GM19025 (cell line): Measurements from ENCODE around the gene AQP9.
"Not testable (repeated sequence)": the region's sequence is repeated elsewhere in the genome, so short reads cannot be mapped to it uniquely, and the experiment has no call there.

Experiments used
- ATAC-seq: cut with Tn5 transposase; IDR thresholded peaks from one replicate; pipeline ENCODE4 v1.9.1; 2021; ENCODE audit warnings: mild to moderate bottlenecking, low read depth, moderate library complexity; ENCODE audit not compliant: unreplicated experiment

The AQP9 gene, protein sequence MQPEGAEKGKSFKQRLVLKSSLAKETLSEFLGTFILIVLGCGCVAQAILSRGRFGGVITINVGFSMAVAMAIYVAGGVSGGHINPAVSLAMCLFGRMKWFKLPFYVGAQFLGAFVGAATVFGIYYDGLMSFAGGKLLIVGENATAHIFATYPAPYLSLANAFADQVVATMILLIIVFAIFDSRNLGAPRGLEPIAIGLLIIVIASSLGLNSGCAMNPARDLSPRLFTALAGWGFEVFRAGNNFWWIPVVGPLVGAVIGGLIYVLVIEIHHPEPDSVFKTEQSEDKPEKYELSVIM

DNA sequence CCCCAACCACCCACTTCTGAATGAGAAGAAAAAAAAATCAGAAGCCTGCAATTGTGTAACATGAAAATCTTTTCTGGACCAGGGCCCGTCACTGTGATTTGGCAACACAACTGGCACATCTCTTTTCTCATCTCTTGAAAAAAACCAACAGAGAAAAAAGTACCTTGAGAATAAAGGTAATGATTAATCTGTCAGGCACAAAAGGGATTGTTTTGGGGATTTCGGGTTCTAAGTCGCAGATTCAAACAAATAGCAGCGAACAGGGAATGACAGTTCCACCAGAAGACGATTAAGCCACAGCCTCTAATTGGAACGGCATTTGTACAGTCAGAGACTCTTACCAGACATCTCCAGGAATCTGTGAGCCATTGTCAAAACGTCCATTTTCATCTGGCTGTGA lies at the start of gene AQP9:
Gene AQP9, plus strand, starts transcription at position 276 of the 400 bp plus-strand sequence. CDS start 185 bp downstream, outside the sequence.
- no peak for ATAC-seq

DNA sequence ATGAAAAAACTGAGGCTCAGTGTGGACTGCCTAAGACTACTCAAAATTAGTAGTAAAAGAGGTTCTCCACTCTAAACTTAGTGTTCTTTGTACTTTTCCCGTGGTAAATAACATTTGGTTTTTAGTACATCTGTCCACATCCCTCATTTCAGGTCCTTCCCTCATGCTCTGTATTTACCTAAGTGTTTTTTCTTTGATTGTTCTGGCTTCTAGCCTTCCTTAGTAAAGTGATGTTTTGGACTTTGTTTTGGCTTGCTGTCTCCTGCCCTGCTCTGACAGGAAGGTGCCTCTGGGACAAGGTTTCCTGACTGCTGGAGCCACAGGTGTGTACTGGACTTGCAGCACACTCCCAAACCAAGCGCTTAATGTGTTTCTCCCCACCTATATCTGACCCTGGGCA lies 42.8 kb upstream of the AQP9 start:
- ATAC-seq, result no peak

DNA sequence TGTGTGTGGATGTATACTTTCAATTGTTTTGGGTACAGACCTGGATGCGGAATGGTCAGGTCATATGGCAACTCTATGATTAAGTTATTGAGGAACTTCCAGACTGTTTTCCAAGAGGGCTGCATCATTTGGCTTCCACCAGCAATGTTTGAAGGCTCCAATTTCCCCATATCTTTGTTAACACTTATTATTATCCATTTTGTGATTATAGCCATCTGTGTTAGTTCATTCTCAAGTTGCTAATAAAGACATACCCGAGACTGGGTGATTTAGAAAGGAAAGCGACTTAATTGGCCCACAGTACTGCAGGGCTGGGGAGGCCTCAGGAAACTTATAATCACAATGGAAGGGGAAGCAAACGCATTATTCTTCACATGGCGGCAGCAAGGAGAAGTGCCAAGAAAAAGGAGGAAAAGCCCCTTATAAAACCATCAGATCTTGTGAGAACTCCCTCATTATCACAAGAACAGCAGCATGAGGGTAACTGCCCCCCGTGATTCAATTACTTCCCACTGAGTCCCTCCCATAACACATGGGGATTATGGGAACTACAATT lies 41.6 kb upstream of the AQP9 start:
- no peak for ATAC-seq

DNA sequence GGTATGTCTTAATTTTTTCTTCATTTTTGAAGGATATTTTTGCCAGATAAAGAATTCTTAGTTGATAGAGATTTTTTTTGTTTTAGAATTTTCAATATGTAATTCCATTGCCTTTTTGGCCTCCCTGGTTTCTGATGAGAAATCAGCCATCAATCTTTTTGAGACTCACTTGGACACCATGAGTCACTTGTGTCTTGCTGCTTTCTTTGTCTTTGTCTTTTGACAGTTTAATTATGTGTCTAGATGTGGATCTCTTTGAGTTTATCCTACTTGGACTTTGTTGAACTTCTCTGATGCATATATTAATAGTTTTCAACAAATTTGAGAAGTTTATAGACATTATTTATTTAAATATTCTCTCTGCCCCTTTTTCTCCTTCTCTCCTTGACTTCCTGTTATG lies 34.7 kb upstream of the AQP9 start:
- ATAC-seq, result no peak

DNA sequence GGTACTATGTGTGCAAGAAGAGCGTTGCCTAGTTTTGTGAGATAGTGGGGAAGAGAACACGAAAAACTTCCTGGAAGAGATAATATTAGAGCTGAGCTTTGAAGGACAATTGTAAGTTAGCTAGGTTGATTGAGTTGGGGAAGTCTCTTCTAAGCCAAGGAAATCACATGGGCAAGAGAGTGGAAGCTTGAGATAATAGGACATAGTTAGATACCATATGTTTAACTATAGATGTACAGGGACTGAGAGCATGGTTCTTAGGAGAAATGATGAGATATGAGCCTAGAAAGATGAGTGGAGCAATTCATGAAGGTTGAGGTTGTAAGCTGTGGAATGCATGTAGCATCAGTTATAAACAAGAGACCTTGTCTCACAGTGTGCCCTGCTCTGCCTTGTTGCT lies 30.1 kb upstream of the AQP9 start:
- ATAC-seq, result no peak

DNA sequence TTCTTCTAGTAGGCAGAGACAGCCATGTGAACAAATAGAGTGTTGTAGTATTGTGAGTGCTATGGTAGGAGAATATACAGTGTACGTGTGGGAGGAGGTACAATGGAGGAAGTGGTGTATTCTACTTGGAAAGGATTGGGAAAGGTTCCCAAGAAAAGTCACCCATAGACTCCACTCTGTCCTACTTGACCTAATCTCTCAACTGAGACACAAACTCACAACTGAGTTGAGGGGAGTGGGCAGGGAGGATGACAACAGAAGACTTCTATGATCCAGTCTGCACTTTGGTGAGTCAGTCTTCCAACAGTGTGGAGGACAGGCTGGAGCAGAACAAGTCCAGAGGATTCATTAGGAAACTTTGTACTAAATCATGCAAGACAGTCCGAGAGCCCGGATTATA lies 28.8 kb upstream of the AQP9 start:
- no peak for ATAC-seq

DNA sequence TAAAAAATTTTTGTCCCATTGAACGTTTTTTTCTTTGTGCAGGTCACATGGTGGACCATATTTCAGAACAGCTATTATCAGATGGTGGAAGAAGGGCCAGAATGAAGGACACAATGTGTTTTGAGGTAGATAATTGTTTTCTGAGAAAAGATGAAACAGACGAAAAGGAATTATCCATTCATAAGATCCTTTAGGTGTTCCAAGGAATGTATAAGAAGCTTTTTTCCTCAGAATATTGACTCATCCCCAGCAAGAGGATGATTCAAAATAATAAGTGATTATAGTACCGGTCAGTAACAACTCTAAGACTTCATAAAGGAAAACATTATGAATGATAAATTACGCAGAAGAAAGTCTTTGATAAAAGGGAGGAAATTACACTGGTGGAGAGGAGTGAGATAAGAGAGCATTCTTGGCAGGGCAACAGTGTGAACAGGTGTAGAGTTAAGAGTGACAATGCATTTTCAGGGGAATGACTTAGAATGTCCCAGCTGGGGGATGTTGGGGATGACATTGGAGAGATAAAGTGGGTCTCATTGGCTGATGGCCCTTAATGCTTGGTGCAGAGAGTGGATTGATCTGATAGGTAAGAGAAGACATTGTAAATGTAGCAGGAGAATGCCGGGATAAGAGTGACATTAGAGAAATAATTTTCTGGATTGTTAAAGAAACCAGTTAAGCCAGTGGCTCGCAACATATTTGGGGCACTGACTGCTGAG lies 27.0 kb upstream of the AQP9 start:
- ATAC-seq, result no peak

DNA sequence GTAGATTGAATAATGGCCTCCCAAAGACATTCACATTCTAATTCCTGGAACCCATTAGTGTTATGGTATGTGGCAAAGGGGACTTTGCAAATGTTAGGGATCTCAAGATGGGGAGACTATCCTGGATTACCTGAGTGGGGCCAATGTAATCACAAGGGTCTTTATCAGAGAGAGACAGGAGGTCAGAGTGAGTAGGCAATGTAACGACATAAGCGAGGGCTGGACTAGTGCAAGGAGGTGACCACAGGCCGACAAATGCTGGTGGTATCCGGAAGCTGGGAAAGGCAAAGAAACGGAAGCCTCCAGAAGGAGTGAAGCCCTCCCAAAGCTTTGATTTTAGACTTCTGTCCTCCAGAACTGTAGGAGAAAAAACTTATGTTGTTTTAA lies 26.5 kb upstream of the AQP9 start:
- ATAC-seq, result no peak

DNA sequence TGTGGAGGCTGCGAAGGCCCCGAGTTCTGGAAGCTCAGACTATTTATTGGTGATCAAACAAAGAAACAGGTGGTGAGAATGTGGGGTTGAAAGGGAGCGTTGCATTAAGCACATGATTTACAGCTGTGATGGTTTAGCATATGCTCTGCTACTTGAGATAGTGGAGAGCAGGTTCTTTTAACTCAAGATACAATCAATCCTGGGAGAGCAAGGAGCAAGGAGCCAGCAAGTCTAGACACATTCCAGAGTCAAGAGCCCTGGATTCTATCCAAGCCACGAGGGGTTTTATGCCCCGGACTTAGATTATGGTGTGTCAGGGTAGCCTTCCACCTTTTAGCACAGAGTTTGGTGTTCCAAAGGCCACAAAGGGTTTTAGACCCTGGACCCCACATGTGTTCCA lies 24.8 kb upstream of the AQP9 start:
- ATAC-seq, result not testable (repeated sequence)

DNA sequence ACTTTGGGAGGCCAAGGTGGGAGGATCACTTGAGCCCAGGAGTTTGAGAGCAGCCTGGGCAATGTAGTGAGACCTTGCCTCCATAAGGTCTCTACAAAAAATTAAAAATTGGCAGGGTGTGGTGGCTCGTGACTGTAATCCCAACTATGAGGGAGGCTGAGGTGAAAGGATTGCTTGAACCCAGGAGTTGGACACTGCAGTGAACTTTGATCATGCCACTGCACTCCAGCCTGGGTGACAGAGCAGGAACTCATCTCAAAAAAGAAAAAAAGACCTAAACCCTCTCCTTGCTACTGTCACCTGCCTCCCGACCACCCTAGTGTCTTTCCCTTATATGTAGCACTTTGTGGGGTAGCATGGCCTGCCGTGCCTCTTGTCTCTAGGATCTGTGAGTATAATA lies 23.8 kb upstream of the AQP9 start:
- no peak for ATAC-seq

DNA sequence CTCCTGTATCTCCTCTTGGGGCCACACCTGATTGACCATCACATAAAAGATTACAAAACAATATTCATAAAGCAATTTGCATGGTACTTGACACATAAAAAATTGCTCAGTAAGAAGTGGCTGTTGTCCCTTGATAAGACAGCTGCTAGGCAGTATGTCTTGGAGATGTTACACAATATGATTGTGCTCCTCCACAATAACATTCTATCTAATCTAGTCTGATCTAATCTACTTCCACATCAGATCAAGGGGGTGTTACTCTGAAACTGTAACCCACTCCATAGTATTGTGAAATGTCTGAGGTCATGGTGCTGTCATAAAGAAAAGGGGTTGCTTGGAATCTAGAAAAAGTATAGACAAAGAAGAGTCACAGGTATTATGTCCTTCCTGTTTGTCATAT lies 23.4 kb upstream of the AQP9 start:
- no peak for ATAC-seq

DNA sequence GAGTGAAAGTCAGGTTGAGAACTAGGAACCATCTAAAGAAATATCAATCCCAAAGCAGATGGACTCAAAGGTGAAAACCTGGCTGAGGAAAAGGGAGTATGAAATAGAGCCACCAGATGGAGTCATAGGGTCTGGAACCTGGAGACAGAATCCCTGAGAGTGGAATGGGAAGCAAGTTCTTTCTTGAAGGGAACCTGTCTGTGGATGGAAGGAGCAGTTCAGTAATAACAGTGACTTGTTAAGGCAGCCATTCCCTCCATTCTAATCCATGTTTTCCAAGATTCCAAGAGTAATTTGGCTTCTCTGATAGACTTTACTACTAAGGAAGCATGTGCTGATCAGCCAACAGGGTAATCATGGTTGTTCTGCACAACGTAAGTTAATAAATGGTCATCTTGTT lies 22.5 kb upstream of the AQP9 start:
- ATAC-seq, result no peak

DNA sequence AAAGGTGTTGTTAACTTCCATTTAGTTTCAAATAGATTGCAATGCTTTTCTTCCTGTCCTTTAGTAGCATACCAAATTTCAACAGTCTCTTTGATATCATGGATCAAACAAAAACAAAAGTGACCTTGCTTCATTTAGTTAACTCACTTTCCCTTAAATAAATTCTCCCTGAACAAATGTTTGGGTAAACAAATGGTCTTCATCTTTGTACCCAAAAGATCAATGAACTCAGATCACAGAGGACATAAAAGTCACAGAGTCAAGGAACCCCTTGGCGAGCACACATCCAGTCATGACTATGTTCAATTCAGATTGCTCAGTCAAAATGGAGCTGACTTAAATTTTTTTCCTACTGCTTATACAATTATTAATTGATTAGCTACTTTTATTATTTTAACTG lies 20.6 kb upstream of the AQP9 start:
- no peak for ATAC-seq

DNA sequence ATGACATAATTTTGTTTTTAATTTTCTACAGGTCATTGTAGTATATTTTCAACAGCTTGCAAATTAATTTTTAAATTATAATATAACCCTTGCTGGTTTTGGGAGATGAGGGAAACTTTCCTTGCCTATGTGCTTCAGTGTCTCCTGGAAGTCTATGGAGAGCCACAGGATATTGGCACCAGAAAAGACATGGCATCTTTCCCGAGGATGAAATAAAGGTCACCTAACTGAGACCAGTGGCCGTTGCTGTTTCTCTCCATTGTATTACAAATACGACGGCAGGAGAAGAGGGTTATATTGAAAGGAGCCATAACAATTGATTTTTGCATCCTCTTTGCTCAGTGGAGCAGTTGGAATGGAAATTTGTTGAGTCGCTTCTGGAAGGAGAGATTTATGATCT lies 19.9 kb upstream of the AQP9 start:
- no peak for ATAC-seq

DNA sequence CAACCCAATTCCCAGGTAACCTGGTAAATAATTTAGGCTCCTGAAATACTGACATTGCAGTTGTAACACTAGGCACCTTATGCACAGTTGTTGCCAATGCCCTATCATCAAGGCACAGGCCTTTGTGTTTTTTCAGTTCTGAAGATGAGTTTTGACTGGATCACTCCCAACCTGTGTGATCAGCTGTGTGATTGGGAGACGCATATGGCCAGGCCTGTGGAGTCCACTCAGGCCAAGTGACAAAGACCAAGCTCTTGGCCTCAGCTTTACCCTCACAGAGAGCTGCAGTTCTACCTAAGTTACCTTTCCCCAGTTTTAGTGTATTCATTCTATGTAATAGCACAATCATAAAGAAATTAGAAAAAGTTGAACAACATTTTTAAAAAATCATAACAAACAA lies 19.2 kb upstream of the AQP9 start:
- ATAC-seq, result no peak

DNA sequence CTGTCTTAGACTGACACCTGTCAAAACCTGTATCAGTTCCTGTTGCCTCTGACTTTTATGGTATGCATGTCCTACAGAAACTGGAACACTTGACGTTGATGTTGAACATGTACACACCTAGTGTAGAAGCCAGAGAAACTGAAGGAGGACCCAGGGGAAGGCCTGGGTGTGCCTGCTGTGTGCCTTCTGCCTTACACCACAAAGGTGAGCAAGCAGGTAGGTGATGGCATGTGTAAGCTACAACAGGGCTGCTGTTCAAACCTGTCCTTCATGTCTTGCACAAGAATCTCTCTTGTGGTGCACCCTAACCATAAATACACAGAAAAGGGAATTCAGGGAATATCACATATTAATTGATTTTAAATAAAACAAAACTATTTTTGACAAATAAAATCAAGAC lies 13.6 kb upstream of the AQP9 start:
- ATAC-seq, result no peak

DNA sequence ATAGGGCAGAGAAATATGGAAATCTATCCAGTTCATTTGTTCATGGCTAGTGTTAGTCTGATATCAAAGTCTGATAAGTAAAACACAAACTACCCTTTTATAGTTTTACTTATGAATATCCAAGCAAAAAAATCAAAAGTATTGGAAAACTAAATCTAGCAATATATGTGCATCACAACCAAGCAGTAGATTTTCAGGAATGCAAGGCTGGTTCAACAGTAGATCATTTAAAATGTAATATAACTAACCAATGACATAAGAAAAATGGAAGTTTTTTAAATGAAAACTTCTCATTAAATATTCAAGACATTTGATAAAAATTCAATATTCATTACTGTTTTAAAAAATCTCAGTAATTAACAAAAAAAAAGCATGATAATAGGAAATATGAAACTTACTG lies 12.8 kb upstream of the AQP9 start:
- no peak for ATAC-seq

DNA sequence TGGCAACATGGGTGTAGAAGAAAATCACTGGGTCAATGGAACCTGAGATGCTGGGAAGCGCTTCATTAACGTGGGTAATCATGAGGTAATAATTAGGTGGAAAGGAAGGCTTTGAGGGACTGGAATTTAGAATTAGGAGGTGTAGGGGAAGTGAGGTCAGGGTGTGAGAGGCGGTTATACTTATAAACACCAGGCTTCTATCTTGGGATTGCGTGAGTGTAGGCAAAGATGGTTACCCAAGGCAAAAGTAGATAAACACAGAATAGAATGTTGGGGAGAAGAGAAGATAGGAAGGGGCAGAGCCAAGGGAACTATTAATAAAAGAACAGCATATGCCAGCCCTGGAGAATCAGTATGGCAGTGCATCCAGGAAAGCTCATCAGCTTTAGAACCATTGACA lies 3.3 kb upstream of the AQP9 start:
- no peak for ATAC-seq

DNA sequence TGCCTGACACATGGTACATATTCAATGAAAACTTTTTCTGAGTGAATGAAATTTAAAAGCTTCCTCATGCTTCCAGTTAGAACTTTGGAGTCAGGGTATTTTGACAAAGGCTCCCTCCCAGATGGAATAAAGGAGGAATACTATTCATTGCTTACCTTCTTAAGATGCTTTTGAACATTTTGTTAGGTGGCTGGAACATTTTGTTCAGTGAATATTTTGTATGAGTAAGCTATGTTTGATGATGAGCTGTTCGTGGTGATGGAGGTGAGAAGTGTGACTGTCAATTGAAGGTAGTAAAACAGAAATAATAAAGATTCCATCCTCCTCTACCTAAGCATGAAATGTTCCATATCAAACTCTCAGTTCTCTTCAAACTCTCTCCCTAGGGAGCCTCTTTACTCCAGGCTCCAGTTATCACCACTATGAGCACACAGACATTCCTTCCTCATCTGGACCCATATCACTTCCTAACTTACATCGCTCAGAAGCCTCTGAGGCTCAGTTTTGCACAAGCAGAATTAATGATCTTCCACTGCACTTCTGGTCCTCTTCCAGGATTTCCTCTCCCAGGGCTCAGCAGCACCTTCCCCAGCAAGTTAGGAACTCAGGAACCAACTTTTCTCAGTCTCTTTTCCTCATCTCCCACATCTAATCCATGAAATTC lies 2.5 kb upstream of the AQP9 start:
- no peak for ATAC-seq

DNA sequence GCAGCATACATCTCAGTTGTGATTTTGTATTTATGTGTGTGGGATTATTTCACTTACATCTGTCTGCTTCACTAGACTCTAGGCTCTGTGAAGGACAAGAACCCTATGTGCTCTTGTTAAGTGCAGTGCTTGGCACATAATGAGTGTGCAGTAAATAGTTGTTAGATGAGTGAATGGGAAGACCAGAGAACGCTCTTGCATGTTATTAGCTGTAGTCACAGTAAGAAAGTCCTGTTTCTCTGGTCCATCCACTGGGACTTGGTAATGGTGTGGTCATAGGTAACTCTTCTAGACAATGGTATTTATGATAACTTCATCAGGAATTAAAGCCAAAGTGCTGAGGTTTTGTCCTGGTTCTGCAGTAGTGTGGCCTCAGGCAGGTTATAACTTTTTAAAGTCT lies 1.4 kb upstream of the AQP9 start:
- no peak for ATAC-seq

DNA sequence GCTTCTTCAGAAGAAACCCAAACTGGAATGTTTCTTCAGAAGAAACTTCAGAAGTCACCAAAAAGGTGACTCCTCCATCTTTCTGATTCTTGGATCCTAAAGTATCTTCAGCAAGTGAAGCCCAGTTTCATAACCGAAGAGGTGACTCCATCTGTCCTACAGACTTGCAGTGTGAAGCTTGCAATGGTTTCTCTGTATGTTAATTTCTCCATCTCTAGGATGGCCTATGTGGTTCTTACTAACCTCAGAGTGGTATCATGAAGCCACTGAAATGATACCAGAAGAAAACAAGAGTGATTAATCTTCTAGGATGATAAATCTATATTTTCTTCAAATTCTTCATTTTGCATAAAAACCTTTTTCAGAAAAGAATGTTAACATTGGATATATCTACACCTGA lies 495 bp upstream of the AQP9 start:
- ATAC-seq, result no peak
